SK-N-MC (cell line): ENCODE data around the gene DCBLD2.

Experiments used
- FOXP2 ChIP-seq: optimal IDR thresholded peaks from 2 replicates; pipeline ENCODE3; 2011; ENCODE audit warnings: mild to moderate bottlenecking, moderate library complexity; ENCODE audit not compliant: insufficient read depth; ENCODE audit errors: extremely low read length, control extremely low read depth
- POLR2AphosphoS5 ChIP-seq: IDR thresholded peaks from 2 replicates; pipeline ENCODE4 v1.6.1; 2012; ENCODE audit warnings: mild to moderate bottlenecking, low read depth, low read length, borderline replicate concordance

DNA sequence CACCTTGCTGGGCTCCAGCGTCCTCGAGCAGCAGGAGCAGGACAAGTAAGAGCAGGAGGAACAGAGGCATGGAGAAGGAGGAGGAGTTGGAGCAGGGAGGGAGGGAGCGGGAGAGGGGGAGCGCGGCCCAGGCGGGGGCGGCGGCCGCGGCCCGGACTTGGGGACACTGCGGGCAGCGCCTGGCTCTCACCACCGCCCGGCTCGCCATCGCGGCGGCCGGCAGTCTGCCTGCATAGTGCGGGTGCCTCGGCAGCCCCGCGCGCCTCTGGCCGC, 440 bp downstream of the DCBLD2 start:
- TF ChIP-seq POLR2AphosphoS5 (no peak), FOXP2 (no peak)
